ENCODE measurements around the gene IL16.
"Not testable (repeated sequence)": the region's sequence is repeated elsewhere in the genome, so short reads cannot be mapped to it uniquely, and the experiment has no call there.

Gene IL16

GRCh38 chr15:81197255-81197630, 564 bp downstream of the IL16 start:
- TF ChIP-seq JUND (IDR thresholded peaks at IDR 0.05; ENCODE audit: low read depth) = no peak
- no peak for DNase-seq (ENCODE audit: low read depth in 1 of 2, low spot score in 1 of 2)
- in situ Hi-C loops (cut with HindIII; ENCODE audit: low pct_unique_long_range_greater_than_20kb, low sequenced_read_pairs) = no loop called here

GRCh38 chr15:81197688-81198281, 1.1 kb downstream of the IL16 start:
- no peak for TF ChIP-seq JUND (IDR thresholded peaks at IDR 0.05; ENCODE audit: low read depth)
- no peak for DNase-seq (ENCODE audit: low read depth in 1 of 2, low spot score in 1 of 2)
- in situ Hi-C loops (cut with HindIII; ENCODE audit: low pct_unique_long_range_greater_than_20kb, low sequenced_read_pairs) = no loop called here

- no peak for DNase-seq (ENCODE audit: low read depth in 1 of 2, low spot score in 1 of 2)
- in situ Hi-C loops (cut with HindIII; ENCODE audit: low pct_unique_long_range_greater_than_20kb, low sequenced_read_pairs) = no loop called here
These were observed 2.5 kb downstream of the IL16 start for GRCh38 chr15:81199031-81199779.

GRCh38 chr15:81206018-81206417, 9.3 kb downstream of the IL16 start:
- DNase-seq (ENCODE audit: low read depth in 1 of 2, low spot score in 1 of 2) = no peak
- in situ Hi-C loops (cut with HindIII; ENCODE audit: low pct_unique_long_range_greater_than_20kb, low sequenced_read_pairs) = no loop called here
- TF ChIP-seq JUND (IDR thresholded peaks at IDR 0.05; ENCODE audit: low read depth) = no peak

More at GRCh38 chr15:81199031-81199779, 2.5 kb downstream of the IL16 start:
- TF ChIP-seq JUND (IDR thresholded peaks at IDR 0.05; ENCODE audit: low read depth) = no peak

- DNase-seq (ENCODE audit: low read depth in 1 of 2, low spot score in 1 of 2); in situ Hi-C loops (cut with HindIII; ENCODE audit: low pct_unique_long_range_greater_than_20kb, low sequenced_read_pairs): not testable (repeated sequence)
These were observed 11.3 kb downstream of the IL16 start for GRCh38 chr15:81207987-81208386.

GRCh38 chr15:81209635-81210034, 13.0 kb downstream of the IL16 start:
- DNase-seq (ENCODE audit: low read depth in 1 of 2, low spot score in 1 of 2) = no peak
- in situ Hi-C loops (cut with HindIII; ENCODE audit: low pct_unique_long_range_greater_than_20kb, low sequenced_read_pairs) = no loop called here
- TF ChIP-seq JUND (IDR thresholded peaks at IDR 0.05; ENCODE audit: low read depth) = no peak

GRCh38 chr15:81211376-81211775, 14.7 kb downstream of the IL16 start:
- TF ChIP-seq JUND (IDR thresholded peaks at IDR 0.05; ENCODE audit: low read depth) = no peak
- in situ Hi-C loops (cut with HindIII; ENCODE audit: low pct_unique_long_range_greater_than_20kb, low sequenced_read_pairs) = no loop called here
- no peak for DNase-seq (ENCODE audit: low read depth in 1 of 2, low spot score in 1 of 2)

- no peak for DNase-seq (ENCODE audit: low read depth in 1 of 2, low spot score in 1 of 2)
- TF ChIP-seq JUND (IDR thresholded peaks at IDR 0.05; ENCODE audit: low read depth) = no peak
- in situ Hi-C loops (cut with HindIII; ENCODE audit: low pct_unique_long_range_greater_than_20kb, low sequenced_read_pairs) = no loop called here
These were observed 17.3 kb downstream of the IL16 start for GRCh38 chr15:81213982-81214381.

- no peak for TF ChIP-seq JUND (IDR thresholded peaks at IDR 0.05; ENCODE audit: low read depth)
- no peak for DNase-seq (ENCODE audit: low read depth in 1 of 2, low spot score in 1 of 2)
- in situ Hi-C loops (cut with HindIII; ENCODE audit: low pct_unique_long_range_greater_than_20kb, low sequenced_read_pairs) = no loop called here
These were observed 18.9 kb downstream of the IL16 start for GRCh38 chr15:81215531-81215930.

GRCh38 chr15:81215983-81216382, 19.3 kb downstream of the IL16 start:
- no peak for TF ChIP-seq JUND (IDR thresholded peaks at IDR 0.05; ENCODE audit: low read depth)
- no peak for DNase-seq (ENCODE audit: low read depth in 1 of 2, low spot score in 1 of 2)
- in situ Hi-C loops (cut with HindIII; ENCODE audit: low pct_unique_long_range_greater_than_20kb, low sequenced_read_pairs) = no loop called here

GRCh38 chr15:81216422-81216821, 19.7 kb downstream of the IL16 start:
- no peak for TF ChIP-seq JUND (IDR thresholded peaks at IDR 0.05; ENCODE audit: low read depth)
- in situ Hi-C loops (cut with HindIII; ENCODE audit: low pct_unique_long_range_greater_than_20kb, low sequenced_read_pairs) = no loop called here
- no peak for DNase-seq (ENCODE audit: low read depth in 1 of 2, low spot score in 1 of 2)

GRCh38 chr15:81221449-81221848, 24.8 kb downstream of the IL16 start:
- in situ Hi-C loops (cut with HindIII; ENCODE audit: low pct_unique_long_range_greater_than_20kb, low sequenced_read_pairs) = no loop called here
- DNase-seq (ENCODE audit: low read depth in 1 of 2, low spot score in 1 of 2) = no peak
- no peak for TF ChIP-seq JUND (IDR thresholded peaks at IDR 0.05; ENCODE audit: low read depth)

- TF ChIP-seq JUND (IDR thresholded peaks at IDR 0.05; ENCODE audit: low read depth) = no peak
- in situ Hi-C loops (cut with HindIII; ENCODE audit: low pct_unique_long_range_greater_than_20kb, low sequenced_read_pairs) = no loop called here
- no peak for DNase-seq (ENCODE audit: low read depth in 1 of 2, low spot score in 1 of 2)
These were observed 25.3 kb downstream of the IL16 start for GRCh38 chr15:81222007-81222406.

Data from T47D (cell line).